NT2/D1 (cell line): ENCODE measurements around the gene TAF11L7.
"Not testable (repeated sequence)": the region's sequence is repeated elsewhere in the genome, so short reads cannot be mapped to it uniquely, and the experiment has no call there.

Experiments used
- DNase-seq: peaks from one replicate; pipeline ENCODE4 v3.0.0-alpha.2; 2011; ENCODE audit warnings: low read depth, low spot score
- H3K27me3 ChIP-seq: 2 replicates; pipeline ENCODE4 v1.6.0; 2011; ENCODE audit warnings: mild to moderate bottlenecking; ENCODE audit not compliant: insufficient read length, insufficient read depth
- H3K36me3 ChIP-seq: 2 replicates; pipeline ENCODE4 v1.6.1; 2011; ENCODE audit warnings: mild to moderate bottlenecking, low read length, mixed read lengths; ENCODE audit not compliant: insufficient read depth, insufficient read length
- H3K4me1 ChIP-seq: 2 replicates; pipeline ENCODE4 v1.5.1; 2011; ENCODE audit not compliant: insufficient read depth, insufficient read length
- H3K4me3 ChIP-seq: 2 replicates; pipeline ENCODE4 v1.5.1; 2011; ENCODE audit warnings: low read depth; ENCODE audit not compliant: insufficient read length
- H3K9ac ChIP-seq: 2 replicates; pipeline ENCODE4 v1.6.0; 2011; ENCODE audit warnings: low read depth; ENCODE audit not compliant: insufficient read length
- H3K9me3 ChIP-seq: 2 replicates; pipeline ENCODE4 v1.5.1; 2011; ENCODE audit warnings: mild to moderate bottlenecking, low read length; ENCODE audit not compliant: insufficient read depth
- SUZ12 ChIP-seq: IDR thresholded peaks from 2 replicates; pipeline ENCODE4 v1.6.1; 2011; ENCODE audit not compliant: insufficient read length, insufficient read depth; ENCODE audit errors: extremely low read depth
- YY1 ChIP-seq: IDR thresholded peaks from 2 replicates; pipeline ENCODE4 v1.6.1; 2011; ENCODE audit not compliant: insufficient read length, insufficient read depth
- ZNF274 ChIP-seq: IDR thresholded peaks from 2 replicates; pipeline ENCODE4 v1.6.1; 2011; ENCODE audit warnings: mild to moderate bottlenecking, low read depth, low read length

TAF11L7 gene

GRCh38 chr5:17585658-17586057 lies at the start of gene TAF11L7:
TAF11L7 (minus strand) TSS chr5:17585758.
- not testable (repeated sequence) for H3K4me1 ChIP-seq, H3K9me3 ChIP-seq, H3K27me3 ChIP-seq, DNase-seq, H3K36me3 ChIP-seq, H3K4me3 ChIP-seq, H3K9ac ChIP-seq

- TF ChIP-seq YY1 (no peak), SUZ12 (no peak), ZNF274 (no peak)
- H3K9me3 ChIP-seq = no peaks in the 10 kb centered on the region
- H3K4me1 ChIP-seq = no peaks in the 10 kb centered on the region
- no peaks in the 10 kb centered on the region for H3K27me3 ChIP-seq
- H3K4me3 ChIP-seq = no peak within 1 kb of the TSS
- DNase-seq = no peak
- no peak within 1 kb of the TSS for H3K9ac ChIP-seq
- H3K36me3 ChIP-seq = no peaks in the 10 kb centered on the region
Measured at GRCh38 chr5:17634160-17634559, 48.6 kb upstream of the TAF11L7 start, which contains the start of gene TAF11L14. TAF11L14 (plus strand) TSS chr5:17634460.

GRCh38 chr5:17631788-17632187 lies 46.2 kb upstream of the TAF11L7 start, which contains the start of gene TAF11L13:
TAF11L13 (plus strand) TSS chr5:17632088.
- not testable (repeated sequence) for H3K9ac ChIP-seq, H3K4me1 ChIP-seq, H3K9me3 ChIP-seq, H3K36me3 ChIP-seq, H3K27me3 ChIP-seq, H3K4me3 ChIP-seq, DNase-seq

- Histone ChIP-seq H3K4me1 (no peaks in the 10 kb centered on the region), H3K9me3 (no peaks in the 10 kb centered on the region), H3K4me3 (no peak overlapping the region), H3K27me3 (no peaks in the 10 kb centered on the region), H3K36me3 (no peaks in the 10 kb centered on the region), H3K9ac (no peak overlapping the region)
- DNase-seq = no peak
- no peak for TF ChIP-seq SUZ12
- no peak for TF ChIP-seq ZNF274
- TF ChIP-seq YY1 = no peak
Measured at GRCh38 chr5:17625686-17626085, 40.1 kb upstream of the TAF11L7 start.

GRCh38 chr5:17620627-17621026 lies 35.1 kb upstream of the TAF11L7 start:
- H3K36me3 ChIP-seq = no peaks in the 10 kb centered on the region
- H3K9ac ChIP-seq = no peak overlapping the region
- TF ChIP-seq YY1 = no peak
- no peak for TF ChIP-seq ZNF274
- no peak for TF ChIP-seq SUZ12
- no peaks in the 10 kb centered on the region for H3K9me3 ChIP-seq
- peak; percentile 1 for DNase-seq
- H3K4me1 ChIP-seq = no peaks in the 10 kb centered on the region
- no peak overlapping the region for H3K4me3 ChIP-seq
- H3K27me3 ChIP-seq = no peaks in the 10 kb centered on the region

GRCh38 chr5:17619354-17619753 lies 33.8 kb upstream of the TAF11L7 start:
- no peak for DNase-seq
- Histone ChIP-seq H3K4me1 (no peaks in the 10 kb centered on the region), H3K9me3 (no peaks in the 10 kb centered on the region), H3K27me3 (no peaks in the 10 kb centered on the region), H3K36me3 (no peaks in the 10 kb centered on the region), H3K4me3 (no peak overlapping the region), H3K9ac (no peak overlapping the region)
- TF ChIP-seq ZNF274 (no peak), SUZ12 (no peak), YY1 (no peak)

- TF ChIP-seq SUZ12 = no peak
- no peak for TF ChIP-seq YY1
- TF ChIP-seq ZNF274 = no peak
- Histone ChIP-seq H3K4me1 (no peaks in the 10 kb centered on the region), H3K36me3 (no peaks in the 10 kb centered on the region), H3K4me3 (no peak overlapping the region), H3K9me3 (no peaks in the 10 kb centered on the region), H3K27me3 (no peaks in the 10 kb centered on the region), H3K9ac (no peak overlapping the region)
- DNase-seq = no peak
Measured at GRCh38 chr5:17614872-17615605, 29.5 kb upstream of the TAF11L7 start.

GRCh38 chr5:17610092-17610491 lies 24.5 kb upstream of the TAF11L7 start, which contains the start of gene TAF11L12:
TAF11L12 (plus strand) TSS chr5:17610392.
- H3K9me3 ChIP-seq, H3K4me3 ChIP-seq, H3K9ac ChIP-seq, DNase-seq, H3K4me1 ChIP-seq, H3K27me3 ChIP-seq, H3K36me3 ChIP-seq: not testable (repeated sequence)

- DNase-seq, H3K9me3 ChIP-seq, H3K4me1 ChIP-seq, H3K9ac ChIP-seq, H3K27me3 ChIP-seq, H3K4me3 ChIP-seq, H3K36me3 ChIP-seq: not testable (repeated sequence)
Measured at GRCh38 chr5:17607461-17607860, 21.9 kb upstream of the TAF11L7 start.
